MM.1S (cell line): Measurements from ENCODE around the gene FCGR2B.
"Not testable (repeated sequence)": the region's sequence is repeated elsewhere in the genome, so short reads cannot be mapped to it uniquely, and the experiment has no call there.

Source experiments
- EZH2 ChIP-seq: fragments of 300-600 bp; sonication (generic); optimal IDR thresholded peaks from 2 replicates; pipeline ENCODE3; 2017; ENCODE audit warnings: low read depth, mild to moderate bottlenecking, antibody characterized with exemption, low read length, mixed read lengths
- TF ChIP-seq, protein P1 (sequence below): fragments of 300-600 bp; sonication (generic); IDR thresholded peaks from 2 replicates; pipeline ENCODE4 v1.5.1; 2016; ENCODE audit warnings: antibody characterized with exemption, low read length, mixed read lengths

- TF ChIP-seq, protein P1, sequence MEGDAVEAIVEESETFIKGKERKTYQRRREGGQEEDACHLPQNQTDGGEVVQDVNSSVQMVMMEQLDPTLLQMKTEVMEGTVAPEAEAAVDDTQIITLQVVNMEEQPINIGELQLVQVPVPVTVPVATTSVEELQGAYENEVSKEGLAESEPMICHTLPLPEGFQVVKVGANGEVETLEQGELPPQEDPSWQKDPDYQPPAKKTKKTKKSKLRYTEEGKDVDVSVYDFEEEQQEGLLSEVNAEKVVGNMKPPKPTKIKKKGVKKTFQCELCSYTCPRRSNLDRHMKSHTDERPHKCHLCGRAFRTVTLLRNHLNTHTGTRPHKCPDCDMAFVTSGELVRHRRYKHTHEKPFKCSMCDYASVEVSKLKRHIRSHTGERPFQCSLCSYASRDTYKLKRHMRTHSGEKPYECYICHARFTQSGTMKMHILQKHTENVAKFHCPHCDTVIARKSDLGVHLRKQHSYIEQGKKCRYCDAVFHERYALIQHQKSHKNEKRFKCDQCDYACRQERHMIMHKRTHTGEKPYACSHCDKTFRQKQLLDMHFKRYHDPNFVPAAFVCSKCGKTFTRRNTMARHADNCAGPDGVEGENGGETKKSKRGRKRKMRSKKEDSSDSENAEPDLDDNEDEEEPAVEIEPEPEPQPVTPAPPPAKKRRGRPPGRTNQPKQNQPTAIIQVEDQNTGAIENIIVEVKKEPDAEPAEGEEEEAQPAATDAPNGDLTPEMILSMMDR = not testable (repeated sequence)
- not testable (repeated sequence) for TF ChIP-seq EZH2
Measured at GRCh38 chr1:161630128-161630742, 32.7 kb upstream of the FCGR2B start.
